ENCODE results near the gene LIF.
A peak's percentile ranks its signal among the peaks of the same experiment; 100 is the strongest.
"Not testable (repeated sequence)": the region's sequence is repeated elsewhere in the genome, so short reads cannot be mapped to it uniquely, and the experiment has no call there.

The LIF gene

DNA sequence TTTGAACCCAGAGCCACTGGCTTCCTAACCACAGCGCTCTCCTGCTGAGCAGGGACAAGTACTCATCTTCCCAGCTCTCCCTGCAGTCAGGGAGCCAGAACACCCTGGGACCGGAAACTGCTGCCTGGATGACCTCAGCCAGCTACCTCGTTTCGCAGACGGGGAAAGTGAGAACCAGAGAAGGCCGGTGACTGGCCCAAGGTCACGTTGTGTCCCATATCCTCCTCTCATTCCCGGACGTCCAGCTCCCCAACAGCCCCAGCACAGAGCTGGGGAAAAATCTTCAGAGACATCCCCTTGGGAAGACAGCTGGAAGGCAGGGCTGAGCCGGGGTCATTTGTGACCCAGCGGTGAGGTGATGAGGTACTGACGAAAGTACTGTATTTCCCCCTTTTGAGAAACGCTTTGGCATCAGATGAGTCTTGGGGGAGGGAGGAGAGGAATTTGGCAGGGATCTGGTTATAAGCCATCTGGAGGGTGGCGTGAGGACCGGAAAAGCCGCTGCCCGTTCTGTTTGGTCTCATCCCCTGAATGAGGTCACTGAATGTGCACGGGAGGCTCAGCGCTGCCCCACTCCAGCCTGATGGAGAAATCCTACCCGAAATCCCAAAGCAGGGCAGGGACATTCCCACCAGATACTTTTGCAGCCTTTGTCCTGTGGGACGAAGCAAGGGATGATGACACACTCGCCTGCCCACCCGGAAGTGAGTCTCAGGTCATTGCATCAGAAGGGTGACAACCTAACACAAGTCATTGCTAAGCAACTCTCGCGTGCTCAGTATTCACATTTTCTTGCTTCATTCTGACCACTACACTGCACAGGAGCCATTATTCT, 41.1 kb downstream of the LIF start:
- peak; percentile 90 to 95 (median 92) for DNase-seq

DNA sequence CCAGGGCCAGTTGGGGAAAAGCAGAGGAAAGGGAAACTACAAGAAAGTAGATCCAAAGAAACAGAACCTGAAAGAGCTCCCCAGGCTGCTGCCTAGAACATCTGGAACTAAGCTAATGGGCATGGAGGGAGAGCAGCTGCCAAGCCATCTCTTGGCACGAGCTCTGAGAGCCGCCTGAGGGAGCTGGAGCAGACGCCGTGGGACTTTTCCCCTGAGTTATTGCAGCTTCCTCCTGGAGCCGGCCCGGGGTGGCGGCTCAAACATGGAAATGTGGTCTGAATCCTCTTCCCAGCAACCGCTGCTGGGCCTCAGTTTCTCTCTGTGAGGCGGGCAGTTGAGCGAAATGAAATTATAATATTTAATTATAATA, 41.8 kb downstream of the LIF start:
- DNase-seq, result no peak

DNA sequence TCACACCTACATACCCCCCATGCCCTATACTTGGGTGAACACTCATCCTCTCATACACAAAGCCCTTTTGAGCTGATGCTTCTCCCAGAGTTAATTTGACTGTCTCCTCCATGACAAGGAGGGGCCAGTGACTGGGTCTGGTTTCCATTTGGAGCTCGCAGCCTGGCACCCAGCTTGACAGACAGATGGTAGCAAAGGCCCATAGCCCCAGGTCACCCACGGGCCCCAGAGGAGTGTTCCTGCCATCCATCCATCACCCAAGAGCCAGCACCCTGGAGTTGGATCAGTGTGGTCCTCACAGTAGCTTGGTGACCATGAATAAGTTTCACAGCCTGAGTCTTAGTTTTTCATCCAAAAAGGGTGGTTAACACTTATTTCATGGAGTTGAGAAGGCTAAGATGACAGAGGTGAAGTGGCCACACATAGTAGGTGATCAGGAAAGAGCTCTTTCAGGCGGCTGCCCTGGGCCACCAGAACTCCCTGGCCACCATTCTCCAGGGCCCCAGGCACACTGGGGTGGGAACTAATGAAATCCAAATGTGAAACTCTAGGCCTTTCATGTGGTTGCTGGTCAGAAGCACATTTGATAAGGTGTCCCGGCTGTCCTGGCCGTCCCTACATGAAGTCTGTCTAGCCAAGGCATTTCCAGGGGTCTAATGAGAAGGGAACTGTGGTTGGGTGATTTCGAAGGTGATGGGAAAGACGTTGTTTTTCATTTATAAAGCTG, 42.4 kb downstream of the LIF start:
- DNase-seq, result no peak

DNA sequence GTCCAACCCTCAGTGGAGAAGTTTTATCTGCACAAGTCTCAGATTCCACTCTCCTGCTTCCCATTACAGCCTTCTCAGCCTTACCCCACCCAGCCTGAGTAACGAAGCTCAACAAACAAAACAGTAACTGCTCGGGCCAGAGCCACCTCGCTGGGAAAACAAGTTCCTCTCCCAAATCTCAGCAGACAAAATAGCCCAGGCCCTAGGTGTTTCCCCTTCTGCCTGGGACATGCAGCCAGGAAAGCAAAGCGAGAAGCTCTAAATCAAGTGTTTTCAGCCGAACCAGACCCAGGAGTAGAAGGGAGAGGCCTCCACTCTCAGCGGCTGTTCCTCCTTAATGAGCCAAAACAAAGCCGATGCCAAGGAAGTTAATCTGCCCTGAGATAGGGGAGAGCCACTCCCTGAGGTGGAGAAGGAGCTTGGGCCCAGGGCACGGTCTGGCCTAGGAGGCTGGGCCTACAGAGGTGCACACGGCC, 44.0 kb downstream of the LIF start:
- no peak for DNase-seq

DNA sequence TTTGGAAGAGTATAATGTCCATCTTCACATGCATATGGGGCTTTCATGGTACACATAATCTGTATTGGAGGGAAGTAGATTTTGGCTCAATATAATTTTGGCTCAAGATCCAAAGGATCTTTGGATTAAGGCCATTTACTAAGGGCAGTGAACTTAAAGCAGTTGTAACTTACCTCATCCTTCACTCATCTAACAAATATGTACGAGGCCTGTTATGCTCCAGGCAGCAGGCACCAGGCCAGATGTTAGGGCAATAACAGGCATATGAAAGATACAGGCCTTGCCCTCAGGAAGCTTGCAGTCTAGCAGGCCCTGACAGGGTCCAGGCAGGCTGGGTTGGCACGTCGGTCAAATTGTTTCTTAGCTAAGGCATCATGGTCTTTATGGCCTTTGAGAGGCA, 44.6 kb downstream of the LIF start:
- DNase-seq, result no peak

DNA sequence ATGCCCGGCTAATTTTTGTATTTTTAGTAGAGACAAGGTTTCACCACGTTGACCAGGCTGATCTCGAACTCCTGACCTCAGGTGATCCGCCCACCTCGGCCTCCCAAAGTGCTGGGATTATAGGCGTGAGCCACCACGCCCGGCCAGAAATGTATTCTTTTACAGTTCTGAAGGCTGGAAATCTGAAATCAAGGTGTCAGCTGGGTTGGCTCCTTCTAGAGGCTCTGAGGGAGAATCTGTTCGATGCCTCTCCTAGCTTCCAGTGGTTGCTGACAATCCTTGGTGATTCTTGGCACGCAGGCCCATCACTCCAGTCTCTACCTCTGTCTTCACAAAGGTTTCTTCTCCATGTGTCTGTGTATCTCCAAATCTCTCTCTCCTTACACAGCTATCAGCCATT, 45.7 kb downstream of the LIF start:
- not testable (repeated sequence) for DNase-seq

DNA sequence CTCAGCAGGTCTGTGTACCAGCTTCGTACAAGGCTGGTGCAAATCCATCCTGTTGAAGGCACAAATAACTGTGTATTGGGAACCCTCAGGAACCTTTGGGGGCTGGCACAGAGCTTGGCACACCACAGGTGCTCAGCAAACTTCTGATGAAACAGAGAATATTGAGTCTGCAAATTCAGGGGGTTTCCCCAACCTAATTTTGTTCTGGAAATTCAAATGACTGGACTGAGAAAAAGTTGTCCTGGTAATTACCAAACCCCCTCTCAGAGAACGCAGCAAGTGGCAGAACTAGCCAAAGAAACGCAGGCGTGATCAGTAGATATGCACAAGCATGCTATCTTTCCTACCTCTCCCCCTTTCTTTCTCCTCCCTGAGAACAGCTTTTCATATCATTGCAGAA, 47.6 kb downstream of the LIF start:
- DNase-seq, result no peak

DNA sequence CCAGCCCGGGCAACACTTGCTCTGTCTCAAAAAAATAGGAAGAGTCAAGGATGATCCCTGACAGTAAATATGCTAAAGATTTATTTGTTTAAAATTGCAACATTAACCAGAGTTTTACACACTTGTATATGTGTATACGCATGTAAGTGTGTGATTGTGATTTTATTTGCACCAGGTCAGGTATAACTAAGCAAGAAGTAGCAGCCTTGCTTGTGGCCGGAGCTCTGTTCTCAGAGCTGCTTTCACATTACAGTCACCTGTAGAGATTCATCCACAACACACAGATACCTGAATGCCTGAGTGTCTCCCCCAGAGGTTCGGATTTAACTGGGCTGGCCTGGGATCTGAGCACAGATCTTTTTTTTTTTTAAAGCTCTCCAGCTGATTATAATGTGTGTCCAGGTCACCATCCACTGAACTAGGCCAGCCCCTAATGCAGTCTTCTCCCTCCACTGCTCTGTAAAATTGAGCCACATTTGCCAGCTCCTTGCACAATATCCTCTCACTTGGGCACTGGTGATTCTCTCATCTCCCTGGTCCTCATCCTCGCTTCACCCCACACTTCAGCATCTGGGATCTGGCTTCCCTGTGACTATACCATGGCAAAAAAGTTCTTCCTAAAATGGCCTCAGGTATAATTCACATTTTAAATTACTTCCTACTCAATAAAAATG, 48.3 kb downstream of the LIF start:
- no peak for DNase-seq

DNA sequence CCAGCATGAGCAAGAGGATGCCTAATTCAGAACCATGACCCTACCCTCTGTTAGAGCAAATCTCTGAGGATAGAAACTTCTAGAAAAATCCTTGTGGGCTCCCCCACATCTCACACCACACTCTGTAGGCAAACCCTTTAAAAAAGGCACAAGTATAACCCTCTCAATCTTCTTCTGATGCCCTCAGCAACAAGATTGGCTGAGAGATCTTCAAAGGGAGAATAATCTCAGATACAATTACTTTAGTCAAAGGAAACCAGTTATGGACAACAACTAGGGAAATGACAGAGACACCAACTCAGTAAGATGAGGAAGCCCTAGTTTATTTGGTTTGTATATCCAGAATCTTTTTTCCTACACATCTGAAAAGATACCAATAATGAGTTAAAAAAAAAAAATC, 49.2 kb downstream of the LIF start:
- no peak for DNase-seq

DNA sequence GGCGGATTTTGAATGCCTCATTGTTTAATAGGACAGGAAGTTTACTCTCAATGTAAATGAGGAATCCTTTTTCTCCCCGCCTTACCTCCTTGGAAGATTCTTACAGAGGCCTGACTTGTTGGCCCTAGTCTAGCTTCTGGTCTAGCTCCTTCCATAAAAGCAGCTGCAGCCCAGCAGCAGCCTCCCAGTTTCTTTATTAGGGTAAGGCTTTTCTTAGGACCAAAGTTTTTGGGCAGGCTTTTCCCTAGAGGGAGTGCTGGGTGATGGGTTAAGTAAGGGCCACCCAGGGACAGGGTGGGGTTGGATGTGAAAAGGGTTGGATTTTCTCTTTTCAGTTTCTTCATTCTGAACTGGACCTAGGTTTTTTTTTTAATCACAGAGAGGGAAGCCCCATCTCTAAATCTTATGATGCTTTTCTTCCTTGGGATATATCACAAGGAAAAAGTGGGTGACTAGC, 49.7 kb downstream of the LIF start:
- DNase-seq, result peak; percentile 84 to 95 (median 92)

DNA sequence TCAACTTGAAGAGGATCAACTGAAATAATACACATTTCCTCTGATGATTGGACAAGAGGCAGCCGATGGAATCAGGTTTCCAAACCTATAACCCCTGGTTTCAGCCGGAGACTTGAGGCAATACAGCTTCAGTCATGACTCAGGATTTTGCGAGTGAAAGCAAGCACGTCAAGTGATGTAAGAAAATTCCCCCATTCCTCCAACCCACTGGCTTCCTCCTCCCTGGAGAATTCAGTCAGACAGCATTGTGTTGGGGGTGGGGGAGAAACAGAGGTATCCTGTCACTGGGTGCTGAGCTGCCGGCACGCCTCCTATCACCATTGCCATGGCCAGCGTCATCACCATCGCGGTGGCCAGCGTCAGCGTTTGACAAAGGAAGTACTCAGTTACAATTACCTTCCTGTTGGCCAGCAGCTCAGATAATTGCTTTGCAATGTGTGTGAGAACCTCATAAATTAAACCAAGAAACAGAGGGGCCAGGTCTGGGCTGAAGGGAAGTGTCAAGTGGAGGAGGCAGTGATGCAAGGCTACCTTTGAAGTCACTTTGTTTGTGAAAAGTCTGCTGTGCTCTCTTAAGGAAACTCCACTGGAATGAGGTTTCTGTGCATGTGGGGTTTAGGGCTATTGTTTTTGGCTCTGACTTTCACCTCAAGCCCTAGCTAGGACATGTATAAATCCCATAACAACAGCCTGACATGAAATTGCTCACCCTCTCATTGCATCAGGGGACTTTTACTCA, 50.2 kb downstream of the LIF start:
- peak; percentile 96 to 99 (median 98) for DNase-seq

DNA sequence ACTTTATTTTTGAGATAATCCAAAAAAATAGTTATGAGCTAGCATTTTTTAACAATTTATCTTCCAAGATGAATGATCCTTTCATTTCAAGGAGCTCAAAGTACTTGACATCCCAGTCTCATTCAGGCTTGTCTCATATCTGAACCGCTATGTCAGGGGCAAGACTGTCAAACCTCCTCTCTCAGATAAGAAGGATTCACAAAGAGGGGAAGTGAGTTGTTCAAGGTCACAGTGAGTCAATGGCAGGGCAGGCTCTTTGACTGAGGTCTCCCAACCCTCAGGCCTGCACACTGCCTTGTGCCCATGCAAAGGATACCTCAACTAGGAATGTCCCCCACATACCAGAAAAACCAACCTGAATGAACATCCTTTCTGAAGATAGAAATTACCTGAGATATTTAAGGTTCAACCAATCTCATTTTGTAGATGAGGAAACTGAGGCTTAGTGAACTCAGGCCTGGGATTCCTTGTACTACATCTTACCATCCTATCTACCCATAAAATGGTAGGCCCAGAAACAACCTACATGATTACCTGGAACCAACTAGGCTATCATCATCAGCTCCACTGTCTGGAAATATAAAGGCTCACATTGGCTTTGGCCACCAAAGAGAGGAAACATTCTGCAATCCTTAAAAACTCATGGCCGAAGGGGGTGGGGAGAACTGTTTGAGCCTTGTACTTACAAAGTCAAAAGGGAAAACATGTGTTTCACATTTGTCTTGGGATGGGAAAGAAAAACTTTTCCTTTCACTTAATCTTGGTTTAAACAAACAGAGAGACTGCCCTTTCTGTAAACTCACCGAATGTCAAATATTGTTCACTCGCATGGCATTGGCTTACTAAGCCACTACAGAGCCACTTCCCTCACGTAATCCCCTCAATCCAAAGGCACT, 51.1 kb downstream of the LIF start:
- peak; percentile 49 to 58 (median 53) for DNase-seq

DNA sequence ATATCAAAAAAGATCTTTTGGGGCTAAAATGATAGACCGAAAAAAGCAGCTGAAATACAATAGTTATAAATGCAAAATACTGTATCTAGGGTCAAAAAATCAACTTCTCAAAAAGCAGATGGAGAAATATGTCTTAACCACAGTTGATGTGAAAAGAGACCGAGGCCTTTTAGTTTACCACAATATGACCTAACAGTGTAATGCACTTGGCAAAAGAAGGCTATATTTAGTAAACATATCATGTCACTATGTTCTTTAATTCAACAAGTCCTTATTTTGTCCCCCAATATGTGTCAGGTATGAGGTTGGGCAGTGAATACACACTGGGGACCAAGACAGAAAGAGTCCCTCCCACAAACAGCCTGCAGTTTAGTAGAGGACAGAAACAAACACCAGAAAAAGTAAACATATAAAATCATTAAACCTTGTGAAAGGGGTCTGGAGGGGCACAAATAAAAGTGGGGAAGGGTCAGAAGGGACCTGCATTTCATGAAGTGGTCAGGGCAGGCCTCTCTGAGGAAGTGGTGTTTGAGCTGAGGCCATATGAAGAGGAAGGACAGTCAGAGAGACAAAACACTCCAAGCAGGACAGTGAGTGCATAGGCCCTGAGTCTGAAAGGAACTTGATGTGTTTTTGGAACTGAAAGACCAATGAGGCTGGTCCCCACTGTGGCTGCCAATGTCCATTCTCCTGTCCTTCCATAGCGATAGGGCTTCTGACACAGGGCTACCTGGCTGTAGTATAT, 53.4 kb downstream of the LIF start:
- DNase-seq, result peak; percentile 46 to 53 (median 48)

DNA sequence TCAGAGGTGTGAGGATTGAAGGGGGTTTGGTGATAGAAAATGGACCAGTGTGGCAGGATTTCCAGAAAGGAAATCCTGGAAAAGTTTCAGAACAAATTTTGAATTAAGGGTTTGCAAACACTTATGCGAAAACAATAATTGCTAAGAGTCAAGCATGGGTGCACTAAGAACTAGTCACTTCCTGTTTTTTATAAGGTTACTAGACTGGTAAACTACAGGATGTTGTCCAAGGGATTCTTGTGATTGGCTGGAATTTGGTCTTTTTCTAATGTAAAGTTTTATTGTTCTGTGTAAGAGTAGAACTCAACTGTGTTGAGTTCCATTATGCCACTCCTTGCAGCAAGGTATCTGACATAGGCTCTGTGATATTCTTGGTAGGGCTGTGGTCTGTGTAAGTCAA, 54.1 kb downstream of the LIF start:
- DNase-seq, result peak in 2 of 3 donors; percentile 46 to 51

DNA sequence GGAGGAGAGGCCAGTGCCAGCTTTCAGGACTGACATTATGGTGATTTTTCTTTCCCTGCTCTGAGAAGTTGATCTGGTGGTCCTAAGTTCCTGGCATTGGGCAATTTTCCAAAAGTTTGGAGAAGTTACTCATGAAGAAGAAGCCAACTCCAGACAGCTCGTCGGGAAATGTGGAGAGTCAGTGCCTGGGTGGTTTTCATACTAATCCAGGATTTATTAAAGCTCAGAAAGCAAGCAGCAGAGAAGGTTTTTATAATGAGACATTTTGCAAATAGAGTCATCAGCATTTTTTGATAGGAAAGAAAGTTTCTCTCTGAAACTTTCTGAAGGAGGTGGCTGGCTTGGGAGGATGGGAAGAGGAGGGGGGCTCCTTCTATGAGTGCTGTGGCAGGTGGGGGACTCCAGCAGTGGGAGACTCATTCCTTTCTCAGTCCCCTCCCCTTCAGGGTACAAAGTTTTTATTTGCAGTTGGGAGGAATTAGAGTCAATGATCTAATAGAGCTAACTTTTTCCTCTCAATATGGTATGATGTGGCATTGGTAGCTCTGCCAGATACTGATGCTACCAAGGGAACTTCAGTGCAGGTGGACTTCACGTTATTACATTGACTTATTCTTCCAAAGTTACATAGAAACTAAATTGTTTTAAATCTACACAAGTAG, 55.4 kb downstream of the LIF start:
- no peak for DNase-seq

DNA sequence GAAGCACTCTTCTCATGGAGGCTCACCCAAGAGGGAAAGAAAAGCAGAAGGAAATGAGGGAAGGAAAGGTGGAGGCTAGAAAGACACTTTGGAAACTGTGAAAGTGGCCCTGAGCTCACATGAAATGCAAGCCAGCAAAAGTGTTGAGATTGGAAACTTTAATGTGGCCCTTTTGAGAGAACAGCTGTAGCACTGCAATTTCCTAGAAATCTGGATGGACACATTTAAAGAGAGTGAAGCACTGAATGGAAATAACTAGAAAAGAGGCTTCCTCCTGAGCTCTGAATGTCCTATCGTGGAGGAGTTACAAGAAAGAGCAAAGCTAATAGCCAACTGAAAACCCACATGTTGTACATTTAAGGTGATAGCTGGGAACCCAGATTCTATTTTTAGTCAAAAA, 56.0 kb downstream of the LIF start:
- no peak for DNase-seq
